Thoracic aorta (tissue), 2 donors: ENCODE measurements around the gene NXPE4. TPM values are rescaled to one million over a fixed set of nuclear protein-coding genes. Genes with fewer than 3 reads are reported as not detected.

Experiments used
- ATAC-seq: fragments of 150-250 bp; one replicate; pipeline ENCODE4 v1.8.0; 2017; ENCODE audit warnings: low read depth; ENCODE audit not compliant: insufficient number of reproducible peaks, low FRiP score
- DNase-seq: peaks from one replicate; pipeline ENCODE4 v3.0.0-alpha.2; 2020; ENCODE audit warnings: low spot score
- H3K27ac ChIP-seq, 2 donors: fragments of 200-600 bp; sonication (generic); 1 replicate in 1 of 2; 2 replicates in 1 of 2; pipeline ENCODE4 v1.5.1; 2016; ENCODE audit warnings: mild to moderate bottlenecking in 2 of 2, moderate library complexity in 2 of 2
- H3K27me3 ChIP-seq: fragments of 200-600 bp; sonication (generic); replicated peaks from 2 replicates; pipeline ENCODE4 v1.6.0; 2016; ENCODE audit warnings: mild to moderate bottlenecking; ENCODE audit not compliant: insufficient read depth
- H3K36me3 ChIP-seq: fragments of 200-600 bp; sonication (generic); one replicate; pipeline ENCODE4 v1.5.1; 2016
- H3K4me1 ChIP-seq, 2 donors: fragments of 200-600 bp; sonication (generic); 1 replicate in 1 of 2; 2 replicates in 1 of 2; pipeline versions ENCODE4 v1.5.1 to v1.6.0; 2016; ENCODE audit warnings: low read depth in 2 of 2, mild to moderate bottlenecking in 1 of 2; ENCODE audit not compliant: control insufficient read depth in 1 of 2
- H3K4me3 ChIP-seq: fragments of 200-600 bp; sonication (generic); 2 replicates; pipeline ENCODE4 v1.5.1; 2016; ENCODE audit warnings: mild to moderate bottlenecking
- H3K9me3 ChIP-seq: fragments of 200-600 bp; sonication (generic); 2 replicates; pipeline ENCODE4 v1.5.1; 2016
- total RNA-seq, 2 donors: library from RNA; depleted of rRNA; stranded (reverse); fragments of >200 nt; gene quantifications; one replicate each; pipeline versions ENCODE4 v1.1.0 to v1.2.3, GENCODE V29; 2016
- TF ChIP-seq, protein P1 (sequence below): fragments of 200-600 bp; sonication (generic); IDR thresholded peaks from one replicate; pipeline ENCODE4 v1.5.1; 2019; ENCODE audit warnings: antibody characterized with exemption

NXPE4 gene
- total RNA-seq, 2 donors from 2014 or later: not detected

DNA sequence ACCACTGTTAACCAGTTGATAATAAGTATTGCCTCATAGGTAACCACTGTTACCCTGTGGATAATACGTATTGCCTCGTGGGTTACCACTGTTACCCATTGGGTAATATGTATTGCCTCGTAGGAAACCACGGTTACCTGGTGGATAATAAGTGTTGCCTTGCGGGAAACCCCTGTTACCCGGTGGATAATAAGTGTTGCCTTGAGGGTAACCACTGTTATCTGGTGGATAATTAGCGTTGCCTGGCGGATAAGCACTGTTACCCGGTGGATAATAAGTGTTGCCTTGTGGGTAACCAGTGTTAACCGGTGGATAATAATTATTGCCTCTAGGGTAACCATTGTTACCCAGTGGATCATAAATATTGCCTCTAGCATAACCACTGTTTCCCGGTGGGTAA, 27.3 kb upstream of the NXPE4 start:
- TF ChIP-seq, protein P1, sequence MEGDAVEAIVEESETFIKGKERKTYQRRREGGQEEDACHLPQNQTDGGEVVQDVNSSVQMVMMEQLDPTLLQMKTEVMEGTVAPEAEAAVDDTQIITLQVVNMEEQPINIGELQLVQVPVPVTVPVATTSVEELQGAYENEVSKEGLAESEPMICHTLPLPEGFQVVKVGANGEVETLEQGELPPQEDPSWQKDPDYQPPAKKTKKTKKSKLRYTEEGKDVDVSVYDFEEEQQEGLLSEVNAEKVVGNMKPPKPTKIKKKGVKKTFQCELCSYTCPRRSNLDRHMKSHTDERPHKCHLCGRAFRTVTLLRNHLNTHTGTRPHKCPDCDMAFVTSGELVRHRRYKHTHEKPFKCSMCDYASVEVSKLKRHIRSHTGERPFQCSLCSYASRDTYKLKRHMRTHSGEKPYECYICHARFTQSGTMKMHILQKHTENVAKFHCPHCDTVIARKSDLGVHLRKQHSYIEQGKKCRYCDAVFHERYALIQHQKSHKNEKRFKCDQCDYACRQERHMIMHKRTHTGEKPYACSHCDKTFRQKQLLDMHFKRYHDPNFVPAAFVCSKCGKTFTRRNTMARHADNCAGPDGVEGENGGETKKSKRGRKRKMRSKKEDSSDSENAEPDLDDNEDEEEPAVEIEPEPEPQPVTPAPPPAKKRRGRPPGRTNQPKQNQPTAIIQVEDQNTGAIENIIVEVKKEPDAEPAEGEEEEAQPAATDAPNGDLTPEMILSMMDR: no peak
- Histone ChIP-seq H3K27ac (no peak overlapping the region), H3K9me3 (no peaks in the 10 kb centered on the region), H3K4me3 (no peak overlapping the region), H3K27me3 (no peaks in the 10 kb centered on the region), H3K4me1 (no peaks in the 10 kb centered on the region), H3K36me3 (no peaks in the 10 kb centered on the region)
- no peak for DNase-seq
- no peak for ATAC-seq

DNA sequence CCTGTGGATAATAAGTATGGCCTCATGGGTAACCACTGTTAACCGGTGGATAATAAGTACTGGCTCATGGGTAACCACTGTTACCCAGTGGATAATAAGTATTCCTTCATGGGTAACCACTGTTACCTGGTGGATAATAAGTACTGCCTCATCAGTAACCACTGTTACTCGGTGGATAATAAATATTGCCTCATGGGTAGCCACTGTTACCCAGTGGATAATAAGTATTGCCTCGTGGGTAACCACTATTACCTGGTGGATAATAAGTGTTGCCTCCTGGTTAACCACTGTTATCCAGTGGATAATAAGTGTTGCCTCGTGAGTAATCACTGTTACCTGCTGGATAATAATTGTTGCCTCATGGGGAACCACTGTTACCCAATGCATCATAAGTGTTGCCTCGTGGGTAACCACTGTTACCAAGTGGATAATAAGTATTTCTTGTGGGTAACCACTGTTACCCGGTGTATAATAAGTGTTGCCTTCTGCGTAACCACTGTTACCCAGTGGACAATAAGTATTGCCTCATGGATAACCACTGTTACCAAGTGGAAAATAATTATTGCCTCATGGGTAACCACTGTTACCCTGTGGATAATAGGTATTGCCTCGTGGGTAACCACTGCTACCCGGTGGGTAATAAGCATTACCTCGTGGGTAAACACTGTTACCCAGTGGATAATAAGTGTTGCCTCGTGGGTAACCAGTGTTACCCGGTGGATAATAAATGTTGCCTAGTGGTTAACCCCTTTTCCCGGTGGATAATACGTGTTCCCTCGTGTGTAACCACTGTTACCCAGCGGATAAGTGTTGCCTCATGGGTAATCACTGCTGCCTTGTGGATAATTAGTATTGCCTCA, 26.6 kb upstream of the NXPE4 start:
- H3K4me3 ChIP-seq: no peak overlapping the region
- no peaks in the 10 kb centered on the region for H3K27me3 ChIP-seq
- no peak for ATAC-seq
- no peak for DNase-seq
- no peak overlapping the region for H3K27ac ChIP-seq
- TF ChIP-seq, protein P1: no peak
- no peaks in the 10 kb centered on the region for H3K4me1 ChIP-seq
- no peaks in the 10 kb centered on the region for H3K9me3 ChIP-seq
- no peaks in the 10 kb centered on the region for H3K36me3 ChIP-seq

DNA sequence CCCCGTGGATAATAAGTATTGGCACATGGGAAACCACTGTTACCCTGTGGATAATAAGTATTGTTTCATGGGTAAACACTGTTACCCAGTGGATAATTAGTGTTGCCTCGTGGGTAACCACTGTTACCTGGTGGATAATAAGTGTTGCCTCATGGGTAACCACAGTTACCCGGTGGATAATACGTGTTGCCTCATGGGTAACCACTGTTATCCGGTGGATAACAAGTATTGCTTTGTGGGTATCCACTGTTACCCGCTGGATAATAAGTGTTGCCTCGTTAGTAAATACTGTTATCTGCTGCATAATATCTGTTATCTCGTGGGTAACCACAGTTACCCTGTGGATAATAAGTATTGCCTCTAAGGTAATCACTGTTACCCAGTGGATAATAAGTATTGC, 25.5 kb upstream of the NXPE4 start:
- ATAC-seq (no peak), DNase-seq (no peak)
- Histone ChIP-seq H3K36me3 (no peaks in the 10 kb centered on the region), H3K4me1 (no peaks in the 10 kb centered on the region), H3K27me3 (no peaks in the 10 kb centered on the region), H3K9me3 (no peaks in the 10 kb centered on the region), H3K27ac (no peak overlapping the region), H3K4me3 (no peak overlapping the region)
- TF ChIP-seq, protein P1: no peak

DNA sequence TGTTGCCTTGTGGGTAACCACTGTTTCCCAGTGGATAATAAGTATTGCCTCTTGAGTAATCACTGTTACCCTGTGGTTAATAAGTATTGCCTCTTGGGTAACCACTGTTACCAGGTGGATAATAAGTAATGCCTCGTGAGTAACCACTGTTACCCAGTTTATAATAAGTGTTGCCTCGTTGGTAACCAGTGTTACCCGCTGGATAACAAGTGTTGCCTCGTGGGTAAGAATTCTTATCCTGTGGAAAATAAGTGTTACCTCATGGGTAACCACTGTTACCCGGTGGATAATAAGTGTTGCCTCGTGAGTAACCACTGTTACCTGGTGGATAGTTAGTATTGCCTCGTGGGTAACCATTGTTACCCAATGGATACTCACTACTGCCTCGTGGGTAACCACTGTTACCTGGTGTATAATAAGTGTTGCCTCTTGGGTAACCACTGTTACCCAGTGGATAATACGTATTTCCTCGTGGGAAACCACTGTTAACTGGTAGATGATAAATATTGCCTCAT, 24.1 kb upstream of the NXPE4 start:
- Histone ChIP-seq H3K27ac (no peak overlapping the region), H3K27me3 (no peaks in the 10 kb centered on the region), H3K4me3 (no peak overlapping the region), H3K4me1 (no peaks in the 10 kb centered on the region), H3K36me3 (no peaks in the 10 kb centered on the region), H3K9me3 (no peaks in the 10 kb centered on the region)
- DNase-seq (no peak), ATAC-seq (no peak)
- TF ChIP-seq, protein P1: no peak

DNA sequence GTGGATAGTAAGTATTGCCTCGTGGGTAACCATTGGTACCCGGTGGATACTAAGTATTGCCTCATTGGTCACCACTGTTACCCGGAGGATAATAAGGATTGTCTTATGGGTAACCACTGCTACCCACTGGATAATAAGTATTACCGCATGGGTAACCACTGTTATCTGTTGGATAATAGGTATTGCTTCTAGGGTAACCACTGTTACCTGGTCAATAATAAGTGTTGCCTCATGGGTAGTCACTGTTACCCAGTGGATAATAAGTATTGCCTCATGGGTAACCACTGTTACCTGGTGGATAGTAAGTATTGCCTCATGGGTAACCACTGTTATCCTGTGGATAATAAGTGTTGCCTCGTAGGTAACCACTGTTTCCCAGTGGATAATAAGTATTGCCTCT, 22.6 kb upstream of the NXPE4 start:
- DNase-seq: no peak
- Histone ChIP-seq H3K27ac (no peak overlapping the region), H3K4me3 (no peak overlapping the region), H3K36me3 (no peaks in the 10 kb centered on the region), H3K9me3 (no peaks in the 10 kb centered on the region), H3K27me3 (no peaks in the 10 kb centered on the region), H3K4me1 (no peaks in the 10 kb centered on the region)
- ATAC-seq: no peak
- TF ChIP-seq, protein P1: no peak
